Stimulated activated CD4-positive, alpha-beta T cell treated with anti-CD3 and anti-CD28 coated beads, Interleukin-15, amount 100 ng/mL, for 24 hours (primary cell): ENCODE measurements around the gene PDE4D.

Experiments used
- DNase-seq: peaks from one replicate; pipeline ENCODE4 v3.0.0-alpha.2; 2020

Gene PDE4D

DNA sequence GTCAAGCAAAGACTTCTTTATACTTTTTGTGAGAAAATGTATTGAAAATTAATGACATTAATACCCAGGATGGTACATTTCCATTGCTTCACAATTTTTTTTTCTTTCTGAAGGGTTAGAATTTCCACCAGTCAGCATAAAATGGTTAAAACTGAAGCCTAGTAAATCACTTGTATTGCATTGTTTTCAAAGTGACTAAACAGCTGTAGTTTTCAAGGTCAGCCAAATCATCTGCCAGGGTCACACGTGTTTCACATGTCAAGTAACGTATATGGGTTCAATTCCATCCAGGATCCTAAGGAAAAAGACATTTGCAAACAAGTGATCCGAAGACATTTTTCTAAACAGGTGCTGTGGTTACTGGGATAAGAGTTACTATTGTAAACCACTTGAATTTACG, 736.5 kb downstream of the PDE4D start:
- DNase-seq: no peak

GRCh38 chr5:59152701-59153245, 740.8 kb downstream of the PDE4D start:
- DNase-seq: no peak

GRCh38 chr5:59151162-59151889, 742.2 kb downstream of the PDE4D start:
- DNase-seq: no peak

GRCh38 chr5:59149827-59150226, 743.7 kb downstream of the PDE4D start:
- DNase-seq: no peak

GRCh38 chr5:59149271-59149670, 744.3 kb downstream of the PDE4D start:
- no peak for DNase-seq

DNA sequence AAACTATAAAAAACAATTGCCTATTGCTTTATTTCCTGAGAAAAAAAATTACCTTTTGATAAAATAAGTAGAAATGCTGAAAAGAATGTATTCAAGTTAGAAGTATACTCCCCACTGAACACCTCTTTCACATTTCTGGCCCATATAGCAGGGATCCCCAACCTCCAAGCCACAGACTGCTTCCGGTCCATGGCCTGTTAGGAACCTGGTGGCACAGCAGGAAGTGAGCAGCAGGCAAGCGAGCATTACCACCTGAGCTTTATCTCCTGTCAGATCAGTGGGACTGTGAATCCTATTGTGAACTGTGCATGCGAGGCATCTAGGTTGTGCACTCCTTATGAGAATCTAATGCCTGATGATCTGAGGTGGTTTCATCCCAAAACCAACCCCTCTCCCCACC, 746.8 kb downstream of the PDE4D start:
- no peak for DNase-seq

GRCh38 chr5:59143926-59144333, 749.6 kb downstream of the PDE4D start:
- DNase-seq: no peak

GRCh38 chr5:59142927-59143326, 750.6 kb downstream of the PDE4D start:
- no peak for DNase-seq

GRCh38 chr5:59142138-59142537, 751.4 kb downstream of the PDE4D start:
- DNase-seq: no peak

DNA sequence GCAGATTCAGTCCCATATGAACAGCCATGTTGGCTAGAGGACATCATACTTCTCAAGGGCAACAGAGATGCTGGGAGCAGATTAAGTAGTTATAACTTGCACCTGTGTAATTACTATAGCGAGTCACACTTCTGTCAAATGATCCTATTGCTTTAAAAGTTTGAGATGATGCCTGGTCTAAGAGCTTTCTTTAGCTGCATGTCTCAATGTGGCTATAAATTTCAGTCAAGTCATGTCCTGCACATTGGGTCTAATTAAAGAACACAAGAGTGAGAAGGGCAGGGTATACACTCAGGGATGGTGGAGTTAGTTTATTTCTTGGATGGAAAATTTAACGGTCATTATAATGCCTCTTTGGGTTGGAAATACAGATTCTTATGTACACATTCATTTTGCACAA, 753.4 kb downstream of the PDE4D start:
- DNase-seq: no peak

- DNase-seq: no peak
Measured at GRCh38 chr5:59139695-59140094, 753.8 kb downstream of the PDE4D start.

DNA sequence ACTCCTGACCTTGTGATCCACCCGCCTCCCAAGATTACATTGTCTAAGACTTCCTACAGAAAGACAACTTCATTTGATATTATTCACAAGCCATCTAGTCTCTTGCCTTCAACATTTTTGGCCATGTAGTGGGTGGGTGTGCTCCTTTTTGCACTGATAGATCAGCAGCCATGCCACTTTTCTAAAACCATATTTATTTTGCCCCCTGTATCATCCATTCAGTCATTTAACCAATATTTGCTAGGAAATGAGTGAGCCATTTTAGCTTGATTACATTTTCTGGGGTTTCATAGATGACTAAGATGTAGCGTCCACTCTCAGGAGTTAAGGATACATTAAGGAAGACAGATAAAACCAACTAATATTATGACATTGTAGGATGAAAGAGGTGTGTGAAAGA, 755.0 kb downstream of the PDE4D start:
- no peak for DNase-seq

DNA sequence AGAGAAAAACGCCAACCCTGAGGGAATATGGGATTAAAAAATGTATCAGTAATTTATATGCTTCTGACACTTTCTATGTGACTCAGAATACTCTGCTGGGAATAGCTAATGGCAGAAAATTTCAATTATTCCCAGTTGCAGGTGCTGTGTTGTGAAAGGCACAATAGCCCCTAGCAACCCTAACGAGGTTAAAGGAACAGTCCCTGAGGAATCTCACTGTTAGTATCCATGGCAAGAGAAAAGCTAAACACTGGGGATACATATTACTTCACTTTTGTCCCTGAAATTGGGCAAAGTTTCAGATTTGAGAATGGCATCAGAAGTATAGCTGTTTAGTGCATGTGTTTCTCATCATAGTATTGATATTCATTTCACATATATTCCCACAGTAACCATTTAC, 755.7 kb downstream of the PDE4D start:
- no peak for DNase-seq

DNA sequence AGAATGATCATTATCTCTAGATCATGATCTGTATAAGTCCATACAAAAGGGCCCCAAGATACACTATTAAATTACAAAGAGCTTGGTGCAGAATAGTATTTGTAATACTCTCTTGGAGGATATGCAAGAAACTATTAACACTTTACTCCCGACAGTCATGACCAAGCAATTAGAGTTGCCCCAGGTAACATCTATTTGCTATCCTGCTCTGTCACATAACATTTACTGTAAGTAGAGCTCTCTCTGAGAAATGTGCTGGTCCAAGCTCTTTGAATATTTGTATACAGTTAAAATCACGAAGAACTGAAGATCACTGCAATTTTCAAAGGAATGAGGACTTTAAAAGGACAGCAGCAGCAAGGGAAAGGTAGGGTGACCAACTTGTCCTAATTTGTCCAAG, 757.0 kb downstream of the PDE4D start:
- no peak for DNase-seq

GRCh38 chr5:59134471-59135163, 758.9 kb downstream of the PDE4D start:
- DNase-seq: peak; percentile 11

DNA sequence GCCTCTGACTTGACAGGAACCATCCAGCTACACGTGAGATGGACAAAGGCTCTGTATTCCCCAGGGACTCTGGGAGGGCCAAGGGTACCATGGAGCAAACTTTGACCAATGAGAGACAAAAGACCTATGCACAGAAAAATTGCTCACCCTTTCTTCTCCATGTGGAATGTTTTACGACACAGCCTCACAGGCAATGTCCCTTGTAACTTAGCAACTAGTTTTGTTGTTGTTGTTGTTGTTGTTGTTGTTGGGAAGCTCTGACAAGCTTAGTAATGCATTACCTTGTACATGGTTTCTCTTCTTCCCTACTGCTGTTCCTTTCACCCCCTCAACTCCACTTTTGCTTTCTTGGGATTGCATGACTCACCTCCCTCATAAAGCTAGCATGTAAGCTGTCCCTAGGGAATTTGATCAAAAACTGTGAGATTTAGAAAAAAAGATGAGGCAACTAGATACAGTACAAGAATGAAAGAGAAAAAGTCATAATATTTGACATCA, 759.7 kb downstream of the PDE4D start:
- no peak for DNase-seq

DNA sequence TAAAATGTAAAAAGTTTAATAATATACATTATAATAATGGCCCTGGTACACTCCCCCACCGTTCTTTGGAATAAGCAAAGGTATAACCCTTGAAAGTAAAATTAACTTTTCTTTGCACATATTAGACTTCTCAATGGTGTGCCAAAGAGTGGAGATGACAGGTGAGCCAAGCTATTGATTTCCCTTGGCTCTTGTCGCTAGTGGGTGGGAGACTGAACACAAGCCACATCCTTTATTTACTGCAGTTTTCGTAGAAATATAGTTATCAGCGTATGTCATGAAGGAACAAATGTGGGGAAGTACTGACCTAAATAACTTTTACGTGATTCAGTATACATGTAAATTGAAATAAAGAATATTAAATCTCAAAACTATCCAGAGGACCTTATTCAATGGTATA, 761.4 kb downstream of the PDE4D start:
- no peak for DNase-seq

DNA sequence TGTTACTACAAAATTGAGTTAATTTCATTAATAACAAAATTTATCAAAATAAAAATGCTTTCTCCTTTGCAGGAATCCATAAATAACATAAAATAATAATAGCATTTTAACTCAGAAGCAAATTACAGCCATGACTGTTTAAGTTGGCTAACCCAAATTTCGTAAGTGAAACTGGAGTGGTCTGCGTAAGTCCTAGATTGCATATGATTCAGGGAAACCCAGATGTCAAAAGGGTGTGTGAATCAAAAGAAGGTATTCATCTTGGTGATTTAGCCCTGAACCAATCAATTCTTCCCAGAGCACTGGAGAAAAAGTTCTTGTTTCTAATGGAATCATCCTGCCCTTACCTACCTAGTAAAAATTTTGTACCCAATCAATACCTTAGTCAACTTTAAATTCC, 763.1 kb downstream of the PDE4D start:
- DNase-seq: no peak

DNA sequence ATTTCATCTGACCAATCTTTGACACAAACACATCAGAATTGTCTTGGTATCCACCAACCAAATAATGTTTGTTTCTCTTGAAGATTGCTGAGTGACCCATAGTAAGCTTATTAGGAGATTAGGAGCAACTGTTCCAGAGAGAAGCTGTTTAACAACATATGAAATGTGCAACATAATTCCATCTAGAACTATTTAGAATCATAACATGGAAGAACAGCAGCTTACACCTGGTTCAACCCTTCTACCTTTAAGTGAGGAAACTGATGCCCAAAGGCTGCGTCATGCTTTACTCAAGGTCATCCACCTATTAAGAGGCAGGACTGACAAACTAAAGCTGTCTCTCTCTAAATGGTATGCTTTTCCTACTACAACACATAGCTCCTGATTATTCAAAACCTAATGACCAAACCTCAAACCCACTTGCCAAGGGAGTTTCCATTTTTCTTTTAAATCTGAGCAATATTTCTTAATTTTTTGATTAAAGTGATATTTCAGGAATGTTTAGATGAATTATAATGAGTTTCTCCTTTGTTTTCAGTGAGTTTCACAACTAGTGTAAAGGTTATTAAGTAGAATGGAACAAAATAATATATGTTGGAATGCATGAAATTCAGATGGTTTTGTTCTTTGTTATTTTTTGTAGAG, 764.8 kb downstream of the PDE4D start:
- no peak for DNase-seq

- no peak for DNase-seq
Measured at GRCh38 chr5:59126708-59127573, 766.6 kb downstream of the PDE4D start.

DNA sequence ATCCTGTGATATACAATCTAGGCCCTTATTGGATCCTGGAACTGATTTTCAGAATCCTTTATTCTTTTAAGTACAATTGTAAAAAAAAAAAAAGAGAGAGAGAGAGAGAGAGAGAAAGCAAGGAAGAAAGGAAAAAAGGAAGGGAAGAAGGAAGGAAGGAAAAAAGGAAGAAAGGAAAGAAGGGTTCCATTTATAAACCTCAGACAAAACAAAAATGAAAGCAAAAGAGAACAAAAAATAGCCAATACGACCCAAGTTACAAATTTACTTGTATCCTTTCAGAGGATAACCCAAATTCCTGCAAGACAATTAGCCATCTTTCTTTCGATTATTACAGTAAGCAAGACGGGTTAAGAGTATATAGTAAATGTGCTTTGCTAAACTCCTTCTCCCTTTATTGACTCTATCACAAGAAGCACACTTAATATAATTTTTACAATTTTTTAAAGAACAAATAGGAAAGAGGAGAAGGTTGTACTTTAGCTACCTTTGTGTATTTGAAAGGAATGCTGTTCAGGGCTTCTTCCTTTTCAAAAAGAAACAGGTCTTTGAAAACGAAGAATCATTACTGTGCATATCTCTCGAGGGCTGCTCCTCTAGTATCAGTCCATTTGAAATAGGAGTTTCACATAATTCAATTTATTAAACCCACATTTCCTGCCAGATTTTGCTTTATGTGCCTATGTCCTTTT, 767.4 kb downstream of the PDE4D start:
- DNase-seq: no peak
